ENCODE measurements around the gene CENPA. TPM values are rescaled to one million over a fixed set of nuclear protein-coding genes. Genes with fewer than 3 reads are reported as not detected.
"Not testable (repeated sequence)": the region's sequence is repeated elsewhere in the genome, so short reads cannot be mapped to it uniquely, and the experiment has no call there.

CENPA gene
- 21.8 and 23.6 TPM in 2 replicates for total RNA-seq

- DNase-seq, result peak; percentile 98
Measured at GRCh38 chr2:26785431-26786206, at the start of gene CENPA. Gene CENPA (plus strand): TSS chr2:26786056. CDS start chr2:26786197, 141 bp downstream.

DNA sequence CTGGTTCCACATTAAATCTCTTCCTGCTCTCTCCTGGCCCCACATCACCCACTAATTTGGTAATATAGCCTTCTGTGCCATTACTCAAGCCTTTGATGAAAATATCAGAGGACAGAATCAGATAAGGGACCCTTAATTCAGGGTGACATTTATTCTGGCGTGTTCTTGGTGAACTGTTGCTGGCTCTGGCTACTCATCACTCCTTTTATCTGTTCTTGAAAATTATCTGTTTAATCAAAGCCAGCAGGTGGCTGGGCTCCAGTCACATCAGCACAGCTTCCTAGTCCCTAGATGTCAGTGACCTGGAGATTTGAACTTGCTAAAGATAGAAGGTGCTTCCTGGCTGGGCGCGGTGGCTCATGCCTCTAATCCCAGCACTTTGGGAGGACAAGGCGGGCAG, 48.6 kb upstream of the CENPA start:
- Mint-ChIP-seq H3K27ac (no peak overlapping the region), H3K27me3 (peaks cover 5% of the 10 kb centered on the region), H3K9me3 (no peaks in the 10 kb centered on the region), H3K4me3 (no peak overlapping the region), H3K36me3 (ENCODE audit: low read depth) (no peaks in the 10 kb centered on the region), H3K4me1 (peaks cover 2% of the 10 kb centered on the region)
- intact Hi-C loops (cut with micrococcal nuclease), result no loop called here
- no peak for DNase-seq

More at GRCh38 chr2:26785431-26786206, at the start of gene CENPA:
- Mint-ChIP-seq H3K27ac (peak within 1 kb of the TSS; percentile 85), H3K4me3 (peak within 1 kb of the TSS; percentile 90), H3K4me1 (peaks cover 31% of the 10 kb centered on the region), H3K27me3 (no peaks in the 10 kb centered on the region), H3K9me3 (peaks cover 6% of the 10 kb centered on the region), H3K36me3 (ENCODE audit: low read depth) (peaks cover 22% of the 10 kb centered on the region)
- intact Hi-C loops (cut with micrococcal nuclease), result loop anchor here (1.0 to 5.0 kb wide), 3 partner anchors 21 to 427 kb away; partner anchors contain the start of genes ATRAID, SLC35F6, SLC5A6 and TMEM214

GRCh38 chr2:26738481-26738880, 47.4 kb upstream of the CENPA start:
- intact Hi-C loops (cut with micrococcal nuclease), result no loop called here
- Mint-ChIP-seq H3K4me3 (no peak overlapping the region), H3K27ac (no peak overlapping the region), H3K9me3 (no peaks in the 10 kb centered on the region), H3K36me3 (ENCODE audit: low read depth) (no peaks in the 10 kb centered on the region), H3K27me3 (peaks cover 5% of the 10 kb centered on the region), H3K4me1 (peaks cover 2% of the 10 kb centered on the region)
- no peak for DNase-seq

DNA sequence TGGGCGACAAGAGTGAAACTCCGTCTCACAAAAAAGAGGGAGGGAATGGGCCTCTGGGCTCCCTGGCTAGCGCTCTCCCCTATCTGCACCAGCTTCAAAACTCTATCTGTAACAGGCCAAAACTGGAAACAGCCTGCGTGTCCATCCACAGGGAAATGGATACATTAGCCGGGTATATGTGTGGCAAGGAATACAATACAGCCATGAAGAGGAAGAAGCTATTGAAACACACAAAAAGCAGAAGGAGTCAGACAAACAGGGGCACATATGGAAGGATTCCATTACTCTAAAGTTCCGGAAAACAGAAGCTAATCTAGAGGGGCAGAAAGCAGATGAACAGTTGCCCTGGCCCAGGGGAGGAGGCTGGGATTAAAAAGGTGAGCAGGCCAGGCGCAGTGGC, 46.3 kb upstream of the CENPA start:
- Mint-ChIP-seq H3K27ac (no peak overlapping the region), H3K27me3 (peaks cover 5% of the 10 kb centered on the region), H3K4me3 (no peak overlapping the region), H3K36me3 (ENCODE audit: low read depth) (no peaks in the 10 kb centered on the region), H3K9me3 (no peaks in the 10 kb centered on the region), H3K4me1 (peaks cover 2% of the 10 kb centered on the region)
- DNase-seq, result no peak
- intact Hi-C loops (cut with micrococcal nuclease), result no loop called here

- no peaks in the 10 kb centered on the region for H3K9me3 Mint-ChIP-seq
- H3K27ac Mint-ChIP-seq, result no peak overlapping the region
- intact Hi-C loops (cut with micrococcal nuclease), result loop anchor here (10.0 kb wide), 1 partner anchor 236 kb away; no protein-coding TSS in a partner anchor
- DNase-seq, result no peak
- H3K4me3 Mint-ChIP-seq, result no peak overlapping the region
- H3K4me1 Mint-ChIP-seq, result peaks cover 2% of the 10 kb centered on the region
- peaks cover 5% of the 10 kb centered on the region for H3K27me3 Mint-ChIP-seq
- H3K36me3 Mint-ChIP-seq (ENCODE audit: low read depth), result no peaks in the 10 kb centered on the region
Measured at GRCh38 chr2:26740346-26740745, 45.5 kb upstream of the CENPA start.

- no peaks in the 10 kb centered on the region for H3K36me3 Mint-ChIP-seq (ENCODE audit: low read depth)
- H3K27ac Mint-ChIP-seq, result no peak overlapping the region
- intact Hi-C loops (cut with micrococcal nuclease), result loop anchor here (10.0 kb wide), 1 partner anchor 236 kb away; no protein-coding TSS in a partner anchor
- no peaks in the 10 kb centered on the region for H3K9me3 Mint-ChIP-seq
- H3K4me3 Mint-ChIP-seq, result no peak overlapping the region
- H3K27me3 Mint-ChIP-seq, result peaks cover 5% of the 10 kb centered on the region
- DNase-seq, result peak; percentile 62
- H3K4me1 Mint-ChIP-seq, result peaks cover 2% of the 10 kb centered on the region
Measured at GRCh38 chr2:26740890-26741302, 45.0 kb upstream of the CENPA start.

- no peaks in the 10 kb centered on the region for H3K36me3 Mint-ChIP-seq (ENCODE audit: low read depth)
- no peak overlapping the region for H3K27ac Mint-ChIP-seq
- peaks cover 2% of the 10 kb centered on the region for H3K4me1 Mint-ChIP-seq
- intact Hi-C loops (cut with micrococcal nuclease), result loop anchor here (10.0 kb wide), 1 partner anchor 237 kb away; no protein-coding TSS in a partner anchor
- no peak overlapping the region for H3K4me3 Mint-ChIP-seq
- H3K9me3 Mint-ChIP-seq, result no peaks in the 10 kb centered on the region
- DNase-seq, result no peak
- H3K27me3 Mint-ChIP-seq, result peaks cover 5% of the 10 kb centered on the region
Measured at GRCh38 chr2:26742048-26742770, 43.6 kb upstream of the CENPA start.

- Mint-ChIP-seq H3K27me3 (peaks cover 8% of the 10 kb centered on the region), H3K27ac (no peak overlapping the region), H3K9me3 (no peaks in the 10 kb centered on the region), H3K36me3 (ENCODE audit: low read depth) (no peaks in the 10 kb centered on the region), H3K4me3 (no peak overlapping the region), H3K4me1 (peaks cover 2% of the 10 kb centered on the region)
- intact Hi-C loops (cut with micrococcal nuclease), result loop anchor here (10.0 kb wide), 1 partner anchor 239 kb away; no protein-coding TSS in a partner anchor
- no peak for DNase-seq
Measured at GRCh38 chr2:26743852-26744251, 42.0 kb upstream of the CENPA start.

DNA sequence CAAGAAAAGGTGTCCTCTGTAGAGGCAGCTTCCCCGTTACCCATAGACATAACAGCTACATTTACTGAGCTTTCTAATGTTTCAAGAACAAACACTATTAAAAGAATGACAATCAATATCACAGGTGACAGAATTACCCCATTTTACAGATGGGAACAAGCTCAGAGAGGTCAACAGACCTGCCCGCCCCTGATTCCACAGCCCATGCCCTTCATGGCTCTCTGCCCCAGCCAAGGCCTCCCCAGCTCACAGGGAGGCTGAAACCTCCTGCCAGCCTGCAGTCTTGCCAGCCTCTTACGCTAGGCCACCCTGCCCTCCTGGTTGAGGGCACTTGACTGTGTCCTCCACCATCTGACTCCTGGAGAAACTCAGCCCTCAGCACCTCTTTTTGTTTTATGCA, 40.9 kb upstream of the CENPA start:
- Mint-ChIP-seq H3K9me3 (no peaks in the 10 kb centered on the region), H3K4me1 (peaks cover 2% of the 10 kb centered on the region), H3K4me3 (no peak overlapping the region), H3K36me3 (ENCODE audit: low read depth) (no peaks in the 10 kb centered on the region), H3K27ac (no peak overlapping the region), H3K27me3 (peaks cover 11% of the 10 kb centered on the region)
- DNase-seq, result no peak
- intact Hi-C loops (cut with micrococcal nuclease), result loop anchor here (1.0 to 10.0 kb wide), 2 partner anchors 140 to 240 kb away; no protein-coding TSS in a partner anchor

GRCh38 chr2:26745609-26746327, 40.1 kb upstream of the CENPA start:
- Mint-ChIP-seq H3K36me3 (ENCODE audit: low read depth) (no peaks in the 10 kb centered on the region), H3K4me3 (no peak overlapping the region), H3K4me1 (peaks cover under 1% of the 10 kb centered on the region), H3K27me3 (peaks cover 12% of the 10 kb centered on the region), H3K9me3 (no peaks in the 10 kb centered on the region), H3K27ac (no peak overlapping the region)
- peak; percentile 92 for DNase-seq
- intact Hi-C loops (cut with micrococcal nuclease), result loop anchor here (1.0 to 10.0 kb wide), 2 partner anchors 140 to 241 kb away; no protein-coding TSS in a partner anchor

GRCh38 chr2:26746934-26747333, 38.9 kb upstream of the CENPA start:
- intact Hi-C loops (cut with micrococcal nuclease), result loop anchor here (10.0 kb wide), 1 partner anchor 242 kb away; no protein-coding TSS in a partner anchor
- Mint-ChIP-seq H3K36me3 (ENCODE audit: low read depth) (no peaks in the 10 kb centered on the region), H3K9me3 (no peaks in the 10 kb centered on the region), H3K27me3 (peaks cover 12% of the 10 kb centered on the region), H3K4me1 (no peaks in the 10 kb centered on the region), H3K27ac (no peak overlapping the region), H3K4me3 (no peak overlapping the region)
- DNase-seq, result no peak

DNA sequence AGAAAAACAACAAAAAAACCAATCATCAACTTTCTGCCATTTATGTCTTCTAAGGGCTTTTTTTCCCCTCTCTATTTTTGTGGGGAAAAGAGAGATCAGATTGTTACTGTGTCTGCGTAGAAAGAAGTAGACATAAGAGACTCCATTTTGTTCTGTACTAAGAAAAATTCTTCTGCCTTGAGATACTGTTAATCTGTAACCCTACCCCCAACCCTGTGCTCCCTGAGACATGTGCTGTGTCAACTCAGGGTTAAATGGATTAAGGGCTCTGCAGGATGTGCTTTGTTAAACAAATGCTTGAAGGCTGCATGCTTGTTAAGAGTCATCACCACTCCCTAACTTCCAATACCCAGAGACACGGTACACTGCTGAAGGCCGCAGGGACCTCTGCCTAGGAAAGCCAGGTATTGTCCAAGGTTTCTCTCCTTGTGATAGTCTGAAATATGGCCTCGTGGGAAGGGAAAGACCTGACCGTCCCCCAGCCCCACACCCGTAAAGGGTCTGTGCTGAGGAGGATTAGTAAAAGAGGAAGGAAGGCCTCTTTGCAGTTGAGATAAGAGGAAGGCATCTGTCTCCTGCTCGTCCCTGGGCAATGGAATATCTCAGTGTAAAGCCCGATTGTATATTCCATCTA, 36.0 kb upstream of the CENPA start:
- H3K27me3 Mint-ChIP-seq, result peaks cover 17% of the 10 kb centered on the region
- H3K4me1 Mint-ChIP-seq; DNase-seq; H3K9me3 Mint-ChIP-seq; H3K36me3 Mint-ChIP-seq (ENCODE audit: low read depth); H3K4me3 Mint-ChIP-seq; H3K27ac Mint-ChIP-seq: not testable (repeated sequence)
- intact Hi-C loops (cut with micrococcal nuclease), result loop anchor here (10.0 kb wide), 1 partner anchor 245 kb away; no protein-coding TSS in a partner anchor

DNA sequence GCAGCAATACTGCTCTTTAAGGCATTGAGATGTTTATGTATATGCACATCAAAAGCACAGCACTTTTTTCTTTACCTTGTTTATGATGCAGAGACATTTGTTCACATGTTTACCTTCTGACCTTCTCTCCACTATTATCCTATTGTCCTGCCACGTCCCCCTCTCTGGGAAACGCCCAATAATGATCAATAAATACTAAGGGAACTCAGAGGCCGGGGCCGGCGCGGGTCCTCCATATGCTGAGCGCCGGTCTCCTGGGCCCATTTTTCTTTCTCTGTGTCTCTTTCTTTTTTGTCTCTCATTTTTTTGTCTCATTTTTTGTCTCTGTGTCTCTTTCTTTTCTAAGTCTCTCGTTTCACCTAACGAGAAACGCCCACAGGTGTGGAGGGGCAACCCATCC, 35.4 kb upstream of the CENPA start:
- intact Hi-C loops (cut with micrococcal nuclease); DNase-seq; H3K9me3 Mint-ChIP-seq; H3K4me3 Mint-ChIP-seq; H3K4me1 Mint-ChIP-seq; H3K27ac Mint-ChIP-seq; H3K36me3 Mint-ChIP-seq (ENCODE audit: low read depth): not testable (repeated sequence)
- H3K27me3 Mint-ChIP-seq, result peaks cover 17% of the 10 kb centered on the region
